CD4-positive, alpha-beta T cell treated with Interferon alpha-2 for 1 hour (primary cell): ENCODE measurements around the gene GNL2.
"Not testable (repeated sequence)": the region's sequence is repeated elsewhere in the genome, so short reads cannot be mapped to it uniquely, and the experiment has no call there.

Source experiments
- DNase-seq, 2 donors: peaks; one replicate each; pipeline ENCODE4 v3.0.0-alpha.2; 2020 to 2022

Gene GNL2

DNA sequence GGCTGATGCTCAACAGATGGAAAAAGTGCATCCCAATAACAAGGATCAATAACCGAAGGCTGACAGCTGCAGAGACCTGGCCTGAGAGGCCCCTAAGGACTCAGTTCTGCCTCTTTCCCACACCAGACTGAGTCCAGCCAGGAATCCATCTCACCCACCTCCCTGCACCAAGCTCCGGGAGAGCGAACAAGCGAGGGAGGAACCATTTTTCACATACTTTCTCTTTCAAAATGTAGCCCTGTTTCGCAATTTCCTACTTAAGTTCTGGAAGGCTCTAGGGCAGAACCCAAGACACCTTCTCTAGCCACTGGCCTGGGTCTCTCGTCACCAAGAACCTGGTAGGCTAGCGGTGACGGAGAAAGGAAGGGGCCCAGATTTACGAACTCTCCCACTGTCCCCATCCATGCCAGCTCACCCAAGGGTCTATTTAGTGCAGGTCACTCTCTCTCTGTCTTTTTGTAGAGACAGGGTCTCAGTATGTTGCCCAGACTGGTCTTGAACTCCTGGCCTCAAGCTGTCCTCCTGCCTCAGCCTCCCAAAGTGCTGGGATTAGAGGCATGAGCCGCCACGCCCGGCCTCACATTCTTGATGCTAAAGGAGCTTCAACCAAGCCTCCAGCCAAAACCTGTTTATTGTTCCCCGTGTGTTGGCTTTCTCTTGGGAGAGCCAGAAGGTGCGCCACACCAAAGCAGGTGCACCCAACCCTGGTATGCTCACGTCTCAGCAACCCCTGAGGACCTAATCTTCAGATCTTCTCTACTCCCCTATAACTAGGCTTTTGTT, 10.9 kb upstream of the GNL2 start:
- DNase-seq = no peak

DNA sequence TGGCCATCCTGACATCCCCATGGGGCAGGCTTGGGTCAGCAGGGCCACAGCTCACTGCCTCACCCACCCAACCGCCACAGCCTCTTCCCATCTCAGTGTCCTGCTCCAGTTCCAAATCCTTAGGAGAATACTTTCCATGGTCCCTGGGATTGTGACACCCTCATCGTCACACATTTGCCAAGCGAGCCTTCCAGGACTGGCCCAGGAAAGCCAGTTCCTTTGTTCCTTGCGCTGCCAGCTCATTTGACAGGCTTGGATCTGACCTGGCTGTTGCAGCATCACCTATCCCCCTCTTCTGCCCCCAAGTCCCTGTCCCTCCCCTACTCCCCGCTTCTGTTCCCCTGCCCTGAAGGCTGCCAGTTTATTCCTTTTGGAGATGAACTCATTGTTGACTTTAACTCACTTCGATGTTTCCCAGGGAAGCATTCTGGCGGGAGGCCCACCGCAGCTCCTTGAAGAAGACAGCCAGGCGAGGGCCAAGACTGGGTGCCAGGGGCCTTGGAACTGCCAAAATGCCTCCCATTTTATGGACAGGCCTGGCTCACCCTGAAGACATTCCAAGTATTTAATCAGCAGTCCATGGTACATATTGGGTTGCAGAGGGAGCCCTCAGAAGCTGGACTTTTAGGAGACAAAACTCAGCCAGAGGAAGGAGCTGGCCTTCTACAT, 10.2 kb upstream of the GNL2 start:
- no peak for DNase-seq

DNA sequence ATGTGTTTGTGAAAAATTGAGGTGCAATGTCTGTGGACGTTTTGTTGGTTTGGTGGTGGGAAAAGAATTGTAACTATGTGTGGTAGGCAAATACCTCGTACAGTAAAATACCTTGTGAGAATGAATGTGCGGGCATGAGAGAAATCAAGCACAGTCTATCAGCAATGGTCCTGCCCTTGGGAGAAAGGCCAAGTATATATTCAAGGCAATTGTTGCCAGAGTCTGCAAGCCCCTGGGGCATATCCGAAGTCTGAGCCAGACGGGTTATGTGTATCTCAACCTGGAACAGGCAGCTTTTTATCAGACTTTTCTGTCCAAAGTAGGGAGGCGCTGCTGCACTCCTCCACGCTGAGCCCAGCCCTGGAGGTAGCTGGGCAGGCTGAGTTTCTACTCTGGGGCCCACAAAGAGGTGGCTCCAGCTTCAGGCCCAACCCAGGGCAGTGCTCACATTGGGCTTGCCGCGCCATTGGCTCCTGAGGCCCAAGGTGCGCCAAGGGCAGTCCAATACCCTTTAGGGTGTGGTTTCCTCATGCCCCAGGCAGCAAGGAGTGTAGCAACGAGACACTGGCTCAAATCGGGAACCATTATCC, 9.4 kb upstream of the GNL2 start:
- DNase-seq = no peak

DNA sequence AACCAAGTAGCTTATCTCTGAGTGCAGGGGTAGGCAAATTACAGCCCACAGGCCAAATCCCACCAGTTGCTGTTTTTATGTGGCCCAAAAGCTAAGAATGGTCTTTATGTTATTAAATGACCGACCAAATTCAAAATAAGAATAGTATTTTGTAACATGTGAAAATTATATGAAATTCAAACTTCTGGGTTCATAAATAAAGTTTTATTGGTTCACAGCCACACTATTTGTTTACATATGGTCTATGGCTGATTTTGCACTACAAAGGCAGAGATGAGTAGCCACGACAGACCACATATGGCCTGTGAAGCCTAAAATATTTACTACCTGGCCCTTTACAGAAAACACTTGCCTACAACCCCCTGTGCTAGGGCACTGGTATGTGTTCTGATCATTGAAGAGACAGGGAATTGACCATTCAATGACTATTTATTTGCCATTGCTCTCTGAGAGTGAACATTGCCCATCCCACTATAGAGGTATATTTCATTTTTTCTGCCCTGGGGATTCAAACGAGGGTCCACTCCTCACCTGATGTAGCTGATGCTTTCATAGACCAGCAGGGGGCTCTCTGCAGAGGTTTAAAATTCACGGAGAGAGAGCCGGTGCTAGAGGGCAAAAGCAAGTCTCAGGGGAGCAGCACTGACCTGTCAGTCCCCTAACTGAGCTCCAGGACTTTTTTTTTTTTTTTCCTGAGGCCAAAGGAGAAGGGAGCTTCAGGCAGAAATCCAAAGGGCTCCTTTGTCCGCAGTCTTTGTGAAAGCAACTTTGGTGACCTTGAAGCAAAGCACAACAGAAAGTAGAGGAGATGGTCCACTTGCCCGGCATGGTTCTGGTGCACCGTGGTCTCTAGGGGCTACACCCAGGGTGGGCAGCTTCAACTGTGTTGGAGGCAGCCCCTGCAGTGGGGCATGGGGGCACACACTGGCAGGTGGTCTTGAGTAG, 7.3 kb upstream of the GNL2 start:
- DNase-seq = peak; percentile 35 to 67

DNA sequence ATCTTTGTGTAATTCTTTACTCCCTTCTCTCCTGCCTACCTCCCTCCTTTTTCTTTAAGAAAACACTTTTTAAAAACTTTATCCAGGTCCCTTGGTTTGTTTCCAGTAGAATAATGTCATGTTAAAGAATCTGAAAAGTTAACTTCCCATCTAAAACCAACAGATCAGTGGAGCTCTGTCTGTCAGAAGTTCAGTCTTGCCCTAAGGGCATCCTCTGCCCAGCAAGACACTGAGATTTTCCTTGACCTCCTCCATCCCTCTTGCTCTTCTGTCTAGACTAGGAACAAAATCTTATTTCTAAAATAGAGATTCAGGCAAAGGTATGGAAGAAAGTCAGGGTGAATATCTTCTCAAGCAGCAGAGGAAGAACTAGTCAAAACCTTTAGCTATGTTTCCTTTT, 5.7 kb upstream of the GNL2 start:
- DNase-seq = no peak

DNA sequence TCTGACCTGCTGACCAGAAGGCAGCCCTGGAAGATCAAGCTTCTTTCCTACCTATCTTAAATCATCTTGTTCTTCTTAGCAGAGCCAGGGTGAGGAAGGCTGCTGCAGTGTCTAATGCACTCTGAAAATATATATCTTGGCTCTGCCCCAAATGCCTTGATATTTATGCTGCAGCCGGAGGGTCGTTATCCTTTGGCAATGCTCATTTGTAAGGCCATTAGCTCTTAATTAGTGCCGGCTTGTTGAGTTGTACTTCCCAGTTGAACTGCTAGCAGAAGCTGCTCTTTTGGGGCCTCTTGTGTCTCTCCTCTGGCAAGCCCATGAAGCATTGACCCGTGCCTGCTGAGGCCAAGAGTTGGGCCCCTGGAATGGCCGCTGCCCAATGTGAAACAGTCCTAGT, 4.2 kb upstream of the GNL2 start:
- no peak for DNase-seq

DNA sequence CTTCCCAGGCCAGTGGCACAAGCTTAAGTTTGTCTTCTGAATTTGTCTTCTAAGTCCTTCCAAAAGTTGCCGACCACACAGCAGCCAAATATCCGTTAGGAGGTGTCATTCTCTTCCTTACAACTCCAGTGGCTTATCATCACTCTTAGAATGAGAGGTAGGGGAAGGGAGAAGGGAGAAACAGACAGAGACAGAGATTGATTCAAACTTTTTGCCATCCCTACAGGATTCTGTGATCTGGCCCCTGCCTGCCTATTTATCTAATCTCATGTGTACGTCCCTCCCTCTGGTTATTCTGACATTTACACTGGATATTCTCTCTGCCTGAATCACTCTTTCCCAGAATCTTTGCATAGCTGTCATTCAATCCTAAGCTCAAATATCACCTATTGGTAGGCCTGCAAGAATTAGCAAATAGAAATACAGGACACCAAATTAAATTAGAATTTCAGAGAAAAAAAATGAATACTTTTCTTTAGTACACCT, 488 bp upstream of the GNL2 start:
- DNase-seq = no peak

DNA sequence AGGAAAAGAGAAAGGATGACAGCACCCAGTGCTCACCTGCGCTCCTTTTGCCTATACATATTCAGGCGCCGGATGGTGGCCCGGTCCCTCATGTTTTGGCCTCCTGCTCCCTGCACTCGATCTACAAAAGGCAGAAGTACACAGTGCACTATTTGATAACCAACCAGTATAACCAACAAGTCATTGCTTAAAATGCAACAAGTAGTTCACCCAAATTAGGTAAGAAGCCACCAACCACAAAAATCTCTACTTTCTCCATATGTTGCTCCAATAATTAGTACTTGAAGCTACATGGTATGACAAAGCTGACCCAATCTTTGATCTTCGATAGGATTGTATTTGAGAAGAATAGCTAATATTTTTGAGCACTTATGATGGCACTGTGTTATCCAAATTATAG, 2.0 kb downstream of the GNL2 start:
- no peak for DNase-seq

DNA sequence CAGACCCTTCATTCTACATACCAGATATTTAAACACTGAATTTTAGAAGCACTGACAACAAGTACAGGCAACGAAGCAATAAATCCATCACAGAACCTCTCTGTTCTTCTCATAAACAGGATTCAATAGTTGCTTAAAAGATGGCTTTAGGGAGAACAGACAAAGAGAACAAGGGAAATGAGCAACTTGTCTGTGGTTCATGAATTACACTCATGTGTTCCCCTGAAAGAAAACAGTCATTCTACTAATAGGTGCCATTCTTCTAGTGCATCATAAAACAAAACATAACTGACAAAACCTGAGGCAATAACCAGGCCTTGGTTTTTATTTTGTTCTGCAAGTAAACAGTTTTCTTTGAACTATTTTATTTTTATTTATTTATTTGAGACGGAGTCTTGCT, 6.8 kb downstream of the GNL2 start:
- no peak for DNase-seq

DNA sequence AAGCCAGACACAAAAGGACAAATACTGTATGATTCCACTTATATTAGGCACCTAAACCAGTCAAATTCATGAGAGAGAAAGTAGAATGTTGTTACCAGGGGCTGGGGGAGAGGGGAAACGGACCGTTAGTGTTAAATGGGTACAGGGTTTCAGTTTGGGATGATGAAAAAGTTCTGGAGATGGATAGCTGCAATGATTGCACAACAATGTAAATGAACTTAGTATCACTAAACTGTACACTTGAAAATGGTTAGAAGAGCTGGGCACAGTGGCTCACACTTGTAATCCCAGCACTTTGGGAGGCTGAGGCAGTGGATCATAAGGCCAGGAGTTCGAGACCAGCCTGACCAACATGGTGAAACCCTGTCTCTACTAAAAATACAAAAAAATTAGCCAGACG, 11.2 kb downstream of the GNL2 start:
- not testable (repeated sequence) for DNase-seq

DNA sequence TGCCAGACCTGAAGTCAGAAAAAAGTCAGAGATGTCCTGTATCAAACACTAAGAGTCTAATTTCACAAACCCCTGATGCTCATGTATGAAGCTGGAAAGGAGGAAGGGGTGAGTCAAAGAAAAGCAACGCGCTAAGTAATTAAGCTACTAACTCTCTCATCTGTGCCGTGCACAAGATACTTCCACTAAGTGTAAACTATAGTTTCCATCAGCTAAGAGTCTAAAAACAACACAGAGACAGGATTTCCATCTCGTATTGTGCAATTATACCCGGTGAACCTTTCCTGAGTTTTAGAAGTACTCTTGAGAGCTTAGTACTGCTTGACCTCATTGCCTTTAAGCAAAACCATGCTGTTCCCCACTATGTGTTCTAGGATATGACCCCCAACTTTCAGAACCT, 20.0 kb downstream of the GNL2 start:
- no peak for DNase-seq

DNA sequence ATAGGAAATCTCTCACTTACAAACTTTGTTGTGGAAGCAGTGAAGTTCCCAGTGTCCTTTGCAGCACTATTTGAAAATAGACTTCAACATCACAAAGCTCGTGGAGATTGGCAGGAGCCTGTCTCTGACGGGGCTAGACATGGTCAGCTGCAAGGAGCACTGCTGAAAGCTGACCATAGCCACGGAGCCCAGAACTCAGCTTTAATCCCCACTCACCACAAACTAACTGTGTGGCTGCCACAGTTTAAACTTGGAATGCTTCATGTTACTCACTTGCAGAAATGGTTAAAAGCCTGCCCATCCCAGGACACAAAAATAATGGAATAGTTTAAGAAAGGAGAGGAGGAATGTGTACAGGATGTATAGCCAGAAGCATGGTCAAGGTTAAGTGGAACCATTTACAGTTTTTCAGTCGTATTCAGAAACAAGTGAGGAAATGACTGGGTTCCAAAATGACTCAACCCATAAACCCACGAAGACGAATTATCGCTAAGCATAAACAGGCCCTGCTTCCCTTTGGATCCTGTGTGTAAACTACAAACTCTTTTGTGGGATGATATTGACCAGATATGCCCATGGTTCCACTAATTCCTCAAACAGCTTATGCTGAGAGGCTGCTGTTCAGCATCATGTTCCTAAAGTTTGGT, 20.8 kb downstream of the GNL2 start:
- no peak for DNase-seq

DNA sequence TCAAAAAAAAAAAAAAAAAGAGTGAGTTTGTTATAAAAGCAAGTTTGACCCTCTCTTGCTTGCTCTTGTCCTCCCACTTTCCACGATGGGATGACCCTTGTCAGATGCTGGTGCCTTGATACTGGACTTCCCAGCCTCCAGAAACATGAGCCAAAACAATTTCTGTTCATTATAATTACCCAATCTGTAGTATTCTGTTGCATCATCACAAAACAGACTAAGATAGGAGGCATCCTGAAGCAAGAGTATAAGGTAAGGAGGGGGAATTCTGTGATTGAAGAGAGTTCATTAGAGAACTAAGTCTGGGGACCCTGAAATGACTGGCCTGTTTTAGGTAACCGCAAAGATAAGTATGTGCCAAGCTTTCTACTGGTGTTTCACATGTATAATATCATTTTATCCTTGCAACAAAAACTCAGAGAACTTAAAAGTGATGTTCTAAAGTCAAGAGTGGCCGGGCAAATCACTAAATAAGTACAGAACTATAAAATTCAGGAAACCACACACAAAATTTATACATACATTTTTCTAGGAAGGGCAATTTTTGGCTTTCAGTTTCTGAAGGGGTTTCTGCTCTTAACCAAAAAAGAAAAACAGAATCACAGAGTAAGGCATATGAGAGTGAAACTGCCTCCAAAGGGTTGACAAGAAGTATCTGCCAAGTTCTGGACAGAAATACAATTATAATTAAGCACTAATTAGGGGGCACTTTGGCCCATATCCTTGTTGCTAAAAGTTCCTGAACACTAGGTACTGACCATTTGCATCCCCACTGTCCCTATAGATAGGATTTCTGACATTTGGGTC, 25.0 kb downstream of the GNL2 start:
- no peak for DNase-seq

DNA sequence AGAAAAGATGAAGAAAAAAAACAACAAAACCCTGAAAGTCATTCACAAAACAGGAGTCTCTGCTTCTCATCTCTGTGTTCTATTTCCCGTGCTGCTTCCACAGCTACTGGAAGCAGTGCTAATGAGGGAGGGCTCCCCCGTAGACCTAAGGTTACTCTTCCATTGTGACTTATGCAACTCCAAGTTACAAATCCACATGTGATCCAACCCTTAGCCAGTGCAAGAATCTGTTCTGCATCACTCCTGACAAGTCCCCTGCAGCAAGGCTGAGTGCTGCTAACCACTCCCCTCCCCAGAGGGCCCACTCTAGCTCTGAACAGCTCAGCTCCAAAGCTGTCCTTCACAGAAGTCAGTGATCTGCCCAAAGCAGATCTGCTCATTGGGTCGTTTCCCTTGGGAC, 28.7 kb downstream of the GNL2 start:
- DNase-seq = no peak

DNA sequence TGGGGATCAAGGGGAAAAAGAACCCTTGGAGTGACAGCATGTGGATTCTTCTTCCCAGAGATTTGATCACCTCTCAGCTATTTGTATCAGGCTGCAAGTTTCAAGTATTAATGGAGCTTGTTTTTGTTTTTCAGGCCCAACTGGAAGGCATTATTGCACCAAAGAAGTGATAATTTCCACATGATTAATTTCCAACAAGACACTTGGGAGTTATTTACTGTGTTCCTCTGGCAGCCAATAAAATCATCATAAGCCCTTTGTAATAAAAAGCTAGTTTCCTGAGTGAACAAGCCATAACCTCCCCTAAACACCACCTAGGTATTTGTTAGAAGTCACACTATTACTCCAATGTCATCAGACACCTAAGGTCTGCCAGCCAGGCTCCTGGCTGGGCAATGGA, 30.8 kb downstream of the GNL2 start:
- no peak for DNase-seq

DNA sequence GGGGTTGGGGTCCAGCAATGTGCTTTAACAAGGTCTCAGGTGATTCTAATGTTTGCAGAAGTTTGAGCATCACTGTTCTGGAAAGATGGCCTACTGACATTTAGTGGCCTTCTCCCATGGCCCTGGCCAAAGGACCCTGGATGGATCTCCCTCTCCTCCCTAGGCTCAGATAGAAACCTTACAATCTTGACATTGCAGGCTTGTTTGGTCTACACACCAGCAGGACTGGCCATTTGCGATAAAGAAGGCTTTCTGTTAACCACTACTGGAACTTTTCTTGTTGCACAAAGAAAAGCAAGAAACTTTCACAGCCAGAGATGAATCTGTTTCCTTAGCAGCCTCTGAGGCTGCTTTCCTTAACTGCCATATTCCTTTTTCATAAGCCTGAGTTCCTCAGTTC, 32.8 kb downstream of the GNL2 start:
- DNase-seq = no peak

DNA sequence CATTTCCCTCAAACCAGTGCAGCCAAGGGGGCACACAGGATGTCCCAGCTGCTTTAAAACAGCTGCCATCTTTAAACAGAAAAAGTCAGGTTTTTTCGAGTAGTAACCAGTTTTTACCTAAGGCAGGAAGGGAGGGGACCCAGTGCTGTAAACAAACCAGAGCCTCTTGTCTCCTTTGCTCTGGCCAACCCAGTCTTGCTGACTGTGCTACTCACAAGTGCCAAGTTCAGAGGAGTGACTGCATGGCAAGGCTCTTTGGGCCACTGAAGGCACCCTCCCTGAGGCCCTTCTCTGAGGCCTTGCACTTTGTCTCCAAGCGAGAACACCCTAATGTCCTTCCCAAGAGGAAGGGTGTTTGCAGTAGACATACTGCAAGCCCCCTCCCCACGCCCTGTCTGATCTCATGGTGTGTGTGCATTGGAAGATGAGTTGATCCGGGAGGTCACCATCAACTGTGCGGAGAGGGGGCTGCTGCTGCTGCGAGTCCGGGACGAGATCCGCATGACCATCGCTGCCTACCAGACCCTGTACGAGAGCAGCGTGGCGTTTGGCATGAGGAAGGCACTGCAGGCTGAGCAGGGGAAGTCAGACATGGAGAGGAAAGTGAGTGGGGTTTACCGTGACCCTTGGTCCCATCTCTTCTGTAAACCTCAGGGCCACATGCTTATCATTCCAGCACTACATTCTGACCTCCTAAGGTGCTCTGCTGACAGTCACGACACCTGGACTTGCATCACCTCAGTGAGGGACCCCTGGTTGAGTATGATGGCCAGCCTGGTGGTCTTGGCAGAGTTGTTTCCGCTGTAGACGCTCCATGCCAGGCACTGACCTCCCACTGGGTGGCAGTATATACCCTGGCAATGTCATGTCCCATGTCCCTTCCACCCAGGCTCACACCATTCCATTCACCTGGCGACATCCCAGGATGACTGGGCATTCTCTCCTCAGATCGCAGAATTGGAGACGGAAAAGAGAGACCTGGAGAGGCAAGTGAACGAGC, 34.3 kb downstream of the GNL2 start:
- peak; percentile 9 to 42 for DNase-seq

DNA sequence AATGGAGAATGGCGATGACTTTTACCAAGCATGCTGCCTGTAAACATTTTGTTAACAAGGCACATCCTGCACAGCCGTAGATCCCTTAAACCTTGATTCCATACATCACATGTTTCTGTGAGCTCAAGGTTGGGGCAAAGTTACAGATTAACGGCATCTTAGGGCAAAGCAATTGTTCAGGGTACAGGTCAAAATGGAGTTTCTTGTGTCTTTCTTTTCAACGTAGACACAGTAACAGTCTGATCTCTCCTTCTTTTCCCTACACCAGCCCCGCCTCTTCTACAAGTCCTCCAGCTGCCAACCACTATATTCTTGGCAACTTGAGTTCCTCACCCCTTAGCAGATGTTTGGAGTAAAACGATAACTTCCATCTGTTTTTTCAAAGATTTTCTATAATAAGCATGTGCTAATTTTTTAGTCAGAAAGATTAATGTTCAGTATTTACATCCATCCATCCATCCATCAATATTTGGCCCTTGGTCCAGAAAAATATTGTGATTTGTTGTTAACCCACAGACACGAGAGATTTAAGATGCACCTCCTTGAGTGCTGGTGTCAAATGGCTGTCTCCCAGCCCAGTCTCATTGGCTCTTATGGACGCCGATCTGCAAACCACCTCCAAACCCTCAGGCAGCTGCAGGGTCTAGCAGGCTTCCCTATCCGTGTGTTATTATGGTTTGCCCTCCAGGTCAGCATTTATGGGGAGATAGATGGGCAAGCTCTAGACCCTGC, 35.2 kb downstream of the GNL2 start:
- no peak for DNase-seq

DNA sequence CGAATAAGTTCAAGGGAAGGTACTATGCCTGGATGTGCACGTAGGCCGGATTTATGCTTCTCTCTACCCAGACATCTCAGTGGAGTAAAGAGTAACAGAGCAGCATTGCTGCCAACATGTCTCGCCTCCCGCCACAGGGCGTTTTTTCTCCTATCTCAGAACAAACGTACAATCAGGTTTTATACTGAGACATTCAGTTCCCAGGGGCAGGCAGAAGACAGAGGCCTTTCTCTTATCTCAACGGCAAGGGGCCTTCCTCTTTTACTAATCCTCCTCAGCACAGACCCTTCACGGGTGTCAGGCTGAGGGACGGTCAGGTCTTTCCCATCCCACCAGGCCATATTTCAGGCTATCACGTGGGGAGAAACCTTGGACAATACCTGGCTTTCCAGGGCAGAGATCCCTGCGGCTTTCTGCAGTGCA, 35.8 kb downstream of the GNL2 start:
- not testable (repeated sequence) for DNase-seq

DNA sequence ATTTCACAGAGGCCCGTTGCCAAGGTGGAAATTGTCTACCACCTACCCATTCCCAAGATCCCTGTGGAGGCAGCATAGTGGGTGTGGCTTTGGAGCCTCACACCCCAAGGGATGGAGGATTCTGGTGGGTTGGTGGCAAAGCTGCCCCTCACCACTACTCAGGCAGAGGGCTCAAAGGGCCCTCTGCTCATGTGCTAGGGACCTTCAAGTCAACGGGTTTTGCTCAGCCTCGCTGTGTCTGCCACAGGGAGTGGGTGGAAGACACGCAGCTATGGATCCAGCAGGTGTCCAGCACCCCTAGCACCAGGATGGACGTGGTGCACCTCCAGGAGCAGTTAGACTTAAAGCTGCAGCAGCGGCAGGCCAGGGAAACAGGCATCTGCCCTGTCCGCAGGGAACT, 36.7 kb downstream of the GNL2 start:
- DNase-seq = no peak
